ENCODE results near the gene CHRNB4.

Gene CHRNB4

GRCh38 chr15:78667578-78668236 lies 26.7 kb upstream of the CHRNB4 start:
- DNase-seq: no peak

DNA sequence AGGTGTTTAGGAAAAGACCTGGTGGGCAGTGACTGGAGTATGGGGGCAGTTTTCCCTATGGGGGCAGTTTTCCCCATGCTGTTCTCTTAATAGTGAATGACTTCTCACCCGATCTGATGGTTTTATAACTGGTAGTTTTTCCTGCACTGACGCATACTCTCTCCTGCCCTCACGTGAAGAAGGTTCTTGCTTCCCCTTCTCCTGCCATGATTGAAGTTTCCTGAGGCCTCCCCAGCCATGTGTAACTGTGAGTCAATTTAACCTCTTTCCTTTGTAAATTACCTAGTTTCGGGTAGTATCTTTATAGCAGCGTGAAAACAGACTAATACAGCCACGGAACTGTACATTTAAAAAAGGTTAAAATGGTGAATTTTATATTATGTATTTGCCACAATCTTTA lies 25.0 kb upstream of the CHRNB4 start:
- DNase-seq: no peak

DNA sequence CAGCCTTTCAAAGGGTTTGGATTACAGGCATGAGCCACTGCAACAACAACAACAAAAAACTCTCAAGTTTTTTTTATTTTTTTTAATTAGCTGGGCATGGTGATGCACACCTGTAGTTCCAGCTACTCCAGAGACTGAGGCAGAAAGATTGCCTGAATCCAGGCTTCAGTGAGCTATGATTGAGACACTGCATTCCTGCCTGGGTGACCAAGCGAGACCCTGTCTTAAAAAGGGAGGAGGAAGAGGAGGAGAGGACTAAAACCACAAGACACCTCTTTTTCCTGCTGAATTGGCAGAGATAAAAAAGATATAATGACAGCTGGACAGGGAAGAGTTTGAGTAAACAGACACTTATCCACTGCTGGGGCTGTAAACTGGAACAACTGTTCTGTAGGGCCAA lies 22.7 kb upstream of the CHRNB4 start:
- no peak for DNase-seq

DNA sequence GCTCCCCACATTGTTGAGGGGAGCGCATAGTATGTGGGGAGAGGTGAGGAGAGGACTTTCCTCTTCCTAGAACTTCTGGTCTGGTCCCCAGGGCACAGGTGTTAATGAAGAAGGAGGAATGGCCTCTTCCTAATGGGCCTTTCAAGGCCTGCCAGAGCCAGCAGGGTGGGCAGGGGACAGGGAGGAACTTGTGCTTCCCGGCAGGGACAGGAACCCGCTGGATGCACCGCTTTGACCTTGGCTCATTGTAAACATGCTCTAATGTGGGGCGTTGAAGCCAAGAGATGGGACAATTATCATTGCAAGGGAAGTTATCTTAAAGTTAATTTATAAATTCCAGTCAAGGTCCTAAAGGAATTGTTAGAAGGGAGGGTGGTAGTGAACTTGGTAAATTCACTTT lies 21.0 kb upstream of the CHRNB4 start:
- no peak for DNase-seq

DNA sequence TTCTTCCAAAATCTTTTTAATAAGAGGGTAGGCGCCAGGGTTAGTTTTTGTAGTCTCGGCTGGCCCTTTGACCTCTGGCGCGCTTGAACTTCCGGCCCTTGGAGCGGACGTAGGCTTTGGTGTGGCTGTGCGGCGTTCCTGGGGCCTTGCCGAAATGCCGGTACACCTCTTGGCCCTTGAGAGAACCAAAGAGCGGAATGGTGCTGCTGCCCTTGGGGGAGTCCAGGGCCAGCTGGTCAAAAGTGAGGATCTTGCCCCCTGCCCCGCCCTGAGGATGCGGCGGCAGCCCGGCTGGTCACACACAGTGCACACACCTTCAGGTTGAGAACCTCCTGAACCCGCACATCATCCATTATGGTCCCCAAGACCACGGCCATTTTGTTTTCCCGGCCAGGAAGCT lies 20.0 kb upstream of the CHRNB4 start:
- DNase-seq: no peak

DNA sequence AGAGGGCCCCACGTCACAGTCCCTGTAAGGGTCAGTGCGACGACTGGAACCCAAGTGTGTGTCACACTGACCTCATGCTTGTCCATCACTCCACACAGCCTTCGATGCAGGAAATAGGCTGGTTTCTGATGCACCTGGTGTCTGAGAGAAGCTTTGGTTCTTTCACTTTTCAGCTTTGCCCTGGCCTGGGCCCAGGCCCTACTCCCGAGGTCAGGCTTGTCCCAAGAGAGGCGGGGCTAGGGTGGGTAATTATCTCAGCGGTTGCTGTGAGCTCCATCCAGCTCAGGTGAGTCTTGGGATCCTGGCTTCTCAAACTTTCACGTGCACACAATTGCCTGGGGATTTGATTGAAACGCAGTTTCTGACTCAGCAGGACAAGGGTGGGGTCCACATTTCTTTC lies 19.6 kb upstream of the CHRNB4 start:
- no peak for DNase-seq

- no peak for DNase-seq
Observed at GRCh38 chr15:78658823-78659222, 17.8 kb upstream of the CHRNB4 start.

GRCh38 chr15:78654272-78654671 lies 13.3 kb upstream of the CHRNB4 start:
- no peak for DNase-seq

- no peak for DNase-seq
Observed at GRCh38 chr15:78651930-78652615, 11.1 kb upstream of the CHRNB4 start.

GRCh38 chr15:78651007-78651406 lies 10.0 kb upstream of the CHRNB4 start:
- DNase-seq: no peak

- DNase-seq: no peak
Observed at GRCh38 chr15:78650022-78650421, 9.0 kb upstream of the CHRNB4 start.

GRCh38 chr15:78645009-78645408 lies 4.0 kb upstream of the CHRNB4 start:
- no peak for DNase-seq

GRCh38 chr15:78642331-78642730 lies 1.3 kb upstream of the CHRNB4 start:
- no peak for DNase-seq

DNA sequence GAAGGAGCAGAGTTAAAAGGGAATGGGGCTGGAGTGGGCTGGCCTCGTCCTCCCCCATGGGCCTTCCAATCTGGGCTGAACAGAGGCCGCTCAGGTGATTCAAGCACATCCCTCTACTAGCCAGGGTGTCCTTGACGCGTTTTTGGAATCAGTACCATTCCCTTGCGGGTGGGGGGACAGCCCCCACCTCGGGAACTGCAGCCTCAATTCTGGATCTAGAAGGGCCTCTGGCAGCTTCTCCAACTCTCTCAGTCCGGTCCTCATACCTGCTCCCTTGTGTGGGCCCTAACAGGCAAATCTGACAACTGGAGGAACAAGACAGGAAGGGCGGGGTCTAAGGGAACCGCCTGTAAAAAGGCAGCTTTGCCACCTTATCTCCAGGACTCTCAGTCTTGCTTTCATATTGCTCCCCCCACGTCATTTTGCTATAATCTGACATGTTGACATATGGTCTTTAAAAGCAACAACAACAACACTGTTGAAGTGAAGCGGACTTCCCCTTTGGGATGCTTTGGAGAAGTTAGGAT lies 802 bp upstream of the CHRNB4 start:
- DNase-seq: no peak

DNA sequence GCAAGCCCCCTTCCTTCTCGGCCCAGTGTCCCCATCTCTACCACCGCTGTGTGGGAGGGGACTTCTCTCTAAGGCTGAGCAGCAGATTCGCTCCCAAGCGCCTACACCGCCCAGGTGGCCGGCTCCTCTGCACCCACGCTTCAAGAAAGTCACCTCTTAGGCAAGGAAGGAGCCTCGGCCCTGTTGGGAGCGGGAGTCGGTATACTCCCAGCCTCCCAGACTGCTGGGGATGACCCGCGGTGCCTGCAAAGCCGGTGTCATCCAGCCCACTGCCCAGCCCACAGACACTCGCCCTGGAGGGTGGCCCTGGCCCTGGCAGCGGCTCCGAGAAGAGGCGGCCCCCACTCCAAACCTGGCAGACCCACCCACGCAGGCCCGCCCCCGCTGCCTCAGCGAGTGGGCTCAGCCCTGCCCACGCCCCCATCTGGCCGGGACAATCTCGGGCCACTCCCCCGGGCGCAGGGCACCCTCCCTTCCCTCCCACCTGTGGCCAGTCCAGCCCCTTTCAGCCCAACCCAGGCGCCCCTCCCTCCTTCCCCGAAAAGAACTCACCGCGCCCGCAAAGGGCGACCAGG lies 396 bp downstream of the CHRNB4 start:
- DNase-seq: no peak

GRCh38 chr15:78638658-78639314 lies 2.2 kb downstream of the CHRNB4 start:
- peak; percentile 41 for DNase-seq

DNA sequence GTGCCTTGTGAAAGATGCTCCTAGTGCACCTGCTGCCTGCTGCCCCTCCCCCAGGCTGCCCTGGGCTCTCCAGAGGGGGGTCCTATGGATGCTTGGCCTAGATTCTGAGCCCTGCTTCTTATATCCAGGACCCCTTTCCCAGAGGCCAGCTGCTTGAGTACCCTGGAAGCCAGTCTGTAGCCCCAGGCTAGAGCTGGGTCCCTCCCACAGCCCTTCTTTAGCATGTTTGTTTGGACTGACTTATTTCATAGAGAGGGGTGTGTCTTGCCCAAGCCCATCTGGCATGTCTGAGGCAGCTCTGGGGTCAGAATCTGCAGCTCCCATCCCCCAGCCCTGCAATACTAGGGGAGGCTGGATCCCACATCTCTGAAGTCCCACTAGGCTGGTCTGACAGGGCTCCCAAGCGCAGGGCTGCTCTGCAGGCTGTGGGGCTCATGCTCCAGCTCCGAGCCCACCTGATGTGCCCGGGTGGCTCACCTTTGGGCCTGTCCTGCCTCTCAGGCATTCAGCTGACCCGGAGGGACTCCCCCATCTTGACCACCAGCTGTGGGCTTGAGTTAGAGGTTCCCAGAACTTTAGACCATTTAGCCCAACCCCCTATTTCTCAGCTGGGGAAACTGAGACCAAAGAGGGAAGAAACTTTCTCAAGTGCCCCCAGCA lies 3.1 kb downstream of the CHRNB4 start:
- no peak for DNase-seq

DNA sequence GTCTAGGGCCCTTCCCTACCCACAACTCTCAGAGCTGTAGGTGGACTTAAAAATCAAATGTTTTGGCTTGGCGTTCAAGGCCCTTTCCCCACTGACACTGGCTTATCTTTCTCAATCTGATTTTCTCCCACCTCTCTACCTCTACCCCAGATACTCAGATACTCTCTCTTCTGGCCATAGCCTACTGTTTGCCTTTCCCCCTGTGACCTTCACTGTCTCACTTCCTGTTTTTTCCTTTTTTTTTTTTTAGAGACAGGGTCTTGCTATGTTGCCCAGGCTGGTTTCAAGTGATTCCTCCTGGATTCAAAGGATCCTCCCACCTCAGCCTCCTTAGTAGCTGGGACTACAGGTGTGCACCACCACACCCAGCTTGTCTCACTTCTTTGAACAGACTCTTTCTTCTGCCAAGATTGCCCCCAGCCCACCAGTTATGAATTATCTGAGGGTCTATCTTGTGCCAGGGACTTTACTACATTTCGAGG lies 4.6 kb downstream of the CHRNB4 start:
- no peak for DNase-seq

DNA sequence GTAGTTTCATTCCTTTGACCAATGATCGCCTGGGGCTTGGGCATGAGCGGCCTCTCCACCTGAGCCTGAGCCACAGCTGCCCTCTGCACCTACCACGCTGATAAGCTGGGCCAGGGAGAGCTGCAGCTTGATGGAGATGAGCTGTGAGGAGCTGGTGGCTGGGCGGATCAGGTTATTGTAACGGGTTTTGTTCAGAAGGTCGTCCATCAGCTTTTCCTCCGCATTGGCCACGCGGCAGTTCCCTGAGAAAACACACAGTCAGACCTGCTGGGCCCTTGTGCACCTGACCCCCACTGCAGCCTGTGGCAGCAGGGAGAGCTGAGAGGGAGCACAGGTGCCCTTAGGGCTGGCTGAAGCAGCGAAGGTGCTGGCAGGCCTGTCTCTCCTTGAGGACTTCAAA lies 5.7 kb downstream of the CHRNB4 start:
- no peak for DNase-seq

GRCh38 chr15:78634210-78635145 lies 6.5 kb downstream of the CHRNB4 start:
- no peak for DNase-seq

GRCh38 chr15:78633348-78633747 lies 7.7 kb downstream of the CHRNB4 start:
- DNase-seq: no peak
